ENCODE measurements around the gene YPEL2.

Gene YPEL2

DNA sequence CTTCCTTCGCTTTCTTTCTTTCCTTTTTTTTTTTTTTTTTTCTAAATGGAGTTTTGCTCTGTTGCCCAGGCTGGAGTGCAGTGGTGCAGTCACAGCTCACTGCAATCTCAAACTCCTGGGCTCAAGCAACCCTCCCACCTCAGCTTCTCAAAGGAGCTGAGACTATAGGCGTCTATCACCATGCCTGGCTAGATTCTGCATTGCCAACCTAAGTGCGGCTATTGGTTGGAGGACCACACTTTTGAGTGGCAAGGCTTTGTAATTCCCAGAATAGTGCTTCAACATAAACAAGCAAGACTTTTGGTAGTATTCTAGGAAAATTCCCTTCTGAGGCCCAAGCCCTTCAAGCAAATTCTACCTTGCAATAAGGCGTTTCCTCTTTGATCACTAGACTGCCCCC, 107.8 kb downstream of the YPEL2 start:
- no peak for DNase-seq

GRCh38 chr17:59439741-59440211, 108.3 kb downstream of the YPEL2 start:
- no peak for DNase-seq

DNA sequence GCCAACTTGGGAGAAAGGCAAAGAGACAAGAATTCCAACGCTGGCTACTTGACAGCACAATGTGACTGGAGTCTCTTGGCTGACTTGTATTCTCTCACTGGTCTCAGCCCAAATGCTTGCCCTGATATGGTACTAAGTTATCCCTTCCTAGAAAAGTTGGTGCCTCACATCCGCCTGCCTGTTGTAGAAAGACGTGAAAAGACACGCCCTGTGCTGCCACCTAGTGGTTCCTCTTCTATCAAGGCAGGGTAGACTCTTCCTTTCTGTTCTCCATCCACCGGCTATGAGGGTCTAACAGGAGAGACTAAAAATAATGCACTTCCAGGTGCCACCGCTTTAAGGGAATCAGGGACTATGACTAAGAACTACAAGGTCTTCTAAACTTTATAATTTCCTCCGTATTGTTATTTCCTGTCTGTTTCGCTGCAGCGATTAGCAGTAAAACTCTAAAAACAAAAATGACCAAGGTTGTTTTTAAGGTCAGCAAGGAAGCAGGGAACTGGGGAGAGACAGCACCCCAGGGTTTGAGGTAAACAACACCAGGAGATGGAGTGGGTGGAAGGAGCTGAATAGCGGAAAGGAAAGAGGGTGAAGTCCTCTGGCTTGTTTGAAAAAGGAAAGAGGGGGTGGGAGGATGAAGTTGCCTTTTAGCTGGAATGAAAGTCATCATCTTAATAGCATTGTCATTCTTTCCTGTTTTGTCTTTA, 109.5 kb downstream of the YPEL2 start:
- DNase-seq = peak; percentile 96

GRCh38 chr17:59441464-59442096, 110.1 kb downstream of the YPEL2 start:
- DNase-seq = no peak

DNA sequence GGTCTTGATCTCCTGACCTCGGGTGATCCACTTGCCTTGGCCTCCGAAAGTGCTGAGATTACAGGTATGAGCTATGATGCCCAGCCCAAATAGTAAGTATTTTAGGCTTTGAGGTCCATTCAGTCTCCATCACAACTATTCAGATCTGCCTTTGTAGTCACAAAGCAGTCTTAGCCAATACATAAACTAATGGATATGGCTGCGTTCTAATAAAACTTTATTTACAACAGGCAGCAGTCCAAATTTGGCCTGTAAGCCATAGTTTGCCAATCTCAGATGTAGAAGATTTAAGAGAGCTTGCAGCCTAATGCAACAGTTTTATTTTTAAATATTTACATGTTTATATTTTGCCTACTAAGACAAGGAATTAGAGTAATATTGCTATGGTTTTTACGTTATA, 111.7 kb downstream of the YPEL2 start:
- DNase-seq = no peak
